Esophagus squamous epithelium (tissue), 4 donors: ENCODE results near the gene NR6A1.

ENCODE experiments used
- CTCF ChIP-seq, 6 experiments: fragments of 450-650 bp in 4 of 6; fragments of 200-600 bp in 2 of 6; sonication (generic) in 2 of 6; IDR thresholded peaks; one replicate each; pipeline ENCODE4 v1.5.1; 2016 to 2019; ENCODE audit warnings: antibody characterized with exemption in 6 of 6, mild to moderate bottlenecking in 4 of 6, moderate library complexity in 4 of 6
- POLR2A ChIP-seq, 4 donors: fragments of 450-650 bp; IDR thresholded peaks; one replicate each; pipeline ENCODE4 v1.6.1; 2017; ENCODE audit warnings: antibody characterized with exemption in 4 of 4, mild to moderate bottlenecking in 4 of 4, moderate library complexity in 3 of 4

- TF ChIP-seq CTCF (IDR thresholded peaks at IDR 0.05) = no peak
- no peak for TF ChIP-seq POLR2A (IDR thresholded peaks at IDR 0.05)
Observed at GRCh38 chr9:124788542-124789217, 17.6 kb upstream of the NR6A1 start.
